Neuronal stem cell (in vitro differentiated cells): ENCODE measurements around the gene RPS2.
A peak's percentile ranks its signal among the peaks of the same experiment; 100 is the strongest.

Experiments
- DNase-seq: peaks from one replicate; pipeline ENCODE4 v3.0.0-alpha.2; 2013; ENCODE audit warnings: low spot score
- H2AFZ ChIP-seq: one replicate; pipeline ENCODE4 v1.6.1; 2013; ENCODE audit warnings: mild to moderate bottlenecking, low read length, inconsistent platforms
- H2AK5ac ChIP-seq: 2 replicates; pipeline ENCODE4 v1.6.1; 2013; ENCODE audit warnings: low read depth, mild to moderate bottlenecking, inconsistent platforms, low read length, moderate library complexity, mixed read lengths
- H2BK120ac ChIP-seq: 2 replicates; pipeline ENCODE4 v1.6.1; 2013; ENCODE audit warnings: low read depth, mild to moderate bottlenecking, inconsistent platforms, low read length, moderate library complexity, mixed read lengths
- H2BK12ac ChIP-seq: one replicate; pipeline ENCODE4 v1.6.1; 2013; ENCODE audit warnings: low read length, inconsistent platforms
- H2BK15ac ChIP-seq: 2 replicates; pipeline ENCODE4 v1.6.1; 2013; ENCODE audit warnings: mild to moderate bottlenecking, low read length, inconsistent platforms, mixed read lengths
- H2BK5ac ChIP-seq: one replicate; pipeline ENCODE4 v1.6.1; 2013; ENCODE audit warnings: inconsistent platforms, mild to moderate bottlenecking, low read length, moderate library complexity
- H3K14ac ChIP-seq: one replicate; pipeline ENCODE4 v1.6.1; 2013; ENCODE audit warnings: low read length, inconsistent platforms
- H3K18ac ChIP-seq: 2 replicates; pipeline ENCODE4 v1.6.1; 2013; ENCODE audit warnings: low read length, inconsistent platforms
- H3K23ac ChIP-seq: 2 replicates; pipeline ENCODE4 v1.6.1; 2013; ENCODE audit warnings: low read depth, mild to moderate bottlenecking, mixed read lengths, low read length, inconsistent platforms; ENCODE audit not compliant: poor library complexity
- H3K27ac ChIP-seq: replicated peaks from 3 replicates; pipeline ENCODE4 v1.5.1; 2013; ENCODE audit warnings: low read length, inconsistent platforms
- H3K27me3 ChIP-seq, 3 experiments: 2 replicates each; pipeline ENCODE4 v1.6.1; 2013; ENCODE audit warnings: low read length in 3 of 3, mild to moderate bottlenecking in 2 of 3, inconsistent platforms in 1 of 3, low read depth in 1 of 3, mixed read lengths in 1 of 3, moderate library complexity in 1 of 3; ENCODE audit not compliant: control insufficient read depth in 3 of 3, insufficient read depth in 3 of 3
- H3K36me3 ChIP-seq, 2 donors: replicated peaks in 1 of 2; 2 replicates each; pipeline ENCODE4 v1.6.1; 2013; ENCODE audit warnings: low read length in 2 of 2; ENCODE audit not compliant: control insufficient read depth in 2 of 2, insufficient read depth in 2 of 2
- H3K4ac ChIP-seq: 2 replicates; pipeline ENCODE4 v1.6.1; 2013; ENCODE audit warnings: inconsistent platforms, mild to moderate bottlenecking, low read length, moderate library complexity
- H3K4me1 ChIP-seq, 2 donors: 1 replicate in 1 of 2; 2 replicates in 1 of 2; pipeline ENCODE4 v1.6.1; 2013; ENCODE audit warnings: low read length in 2 of 2, low read depth in 1 of 2; ENCODE audit not compliant: control insufficient read depth in 2 of 2, insufficient read depth in 1 of 2
- H3K4me2 ChIP-seq: one replicate; pipeline ENCODE4 v1.6.1; 2013; ENCODE audit warnings: mild to moderate bottlenecking, low read length, inconsistent platforms; ENCODE audit not compliant: insufficient read depth, poor library complexity, severe bottlenecking
- H3K4me3 ChIP-seq, 2 donors: 2 replicates each; pipeline ENCODE4 v1.5.1; 2013; ENCODE audit warnings: low read length in 2 of 2, mild to moderate bottlenecking in 2 of 2, inconsistent platforms in 1 of 2, moderate library complexity in 1 of 2
- H3K79me1 ChIP-seq: one replicate; pipeline ENCODE4 v1.6.1; 2013; ENCODE audit warnings: low read depth, mild to moderate bottlenecking, inconsistent platforms, low read length, moderate library complexity
- H3K9ac ChIP-seq: one replicate; pipeline ENCODE4 v1.6.1; 2013; ENCODE audit warnings: mild to moderate bottlenecking, low read depth, low read length, inconsistent platforms; ENCODE audit not compliant: poor library complexity
- H3K9me3 ChIP-seq, 2 donors: replicated peaks in 1 of 2; 2 replicates each; pipeline versions ENCODE3 to v1.6.1; 2013; ENCODE audit warnings: low read length in 2 of 2, mild to moderate bottlenecking in 2 of 2, inconsistent platforms in 1 of 2, low read depth in 1 of 2, mixed read lengths in 1 of 2, moderate library complexity in 1 of 2; ENCODE audit not compliant: control insufficient read depth in 2 of 2, insufficient read depth in 1 of 2
- H4K8ac ChIP-seq: one replicate; pipeline ENCODE4 v1.6.1; 2013; ENCODE audit warnings: low read depth, mild to moderate bottlenecking, inconsistent platforms, low read length, moderate library complexity
- H4K91ac ChIP-seq: one replicate; pipeline ENCODE4 v1.6.1; 2013; ENCODE audit warnings: low read length, low read depth, mild to moderate bottlenecking, inconsistent platforms; ENCODE audit not compliant: poor library complexity
- WGBS, 2 donors: extraction: QIAGEN DNeasy Blood & Tissue Kit; methylation state at CpG; one replicate each; pipeline ENCODE4 v1.1.7; 2013; ENCODE audit warnings: missing lambda C conversion rate in 2 of 2, mixed read lengths in 1 of 2; ENCODE audit not compliant: insufficient read length in 2 of 2, insufficient replicate concordance in 1 of 2; ENCODE audit errors: extremely low coverage in 2 of 2; 5-methylcytosine and 5-hydroxymethylcytosine counted together

RPS2 gene

DNA sequence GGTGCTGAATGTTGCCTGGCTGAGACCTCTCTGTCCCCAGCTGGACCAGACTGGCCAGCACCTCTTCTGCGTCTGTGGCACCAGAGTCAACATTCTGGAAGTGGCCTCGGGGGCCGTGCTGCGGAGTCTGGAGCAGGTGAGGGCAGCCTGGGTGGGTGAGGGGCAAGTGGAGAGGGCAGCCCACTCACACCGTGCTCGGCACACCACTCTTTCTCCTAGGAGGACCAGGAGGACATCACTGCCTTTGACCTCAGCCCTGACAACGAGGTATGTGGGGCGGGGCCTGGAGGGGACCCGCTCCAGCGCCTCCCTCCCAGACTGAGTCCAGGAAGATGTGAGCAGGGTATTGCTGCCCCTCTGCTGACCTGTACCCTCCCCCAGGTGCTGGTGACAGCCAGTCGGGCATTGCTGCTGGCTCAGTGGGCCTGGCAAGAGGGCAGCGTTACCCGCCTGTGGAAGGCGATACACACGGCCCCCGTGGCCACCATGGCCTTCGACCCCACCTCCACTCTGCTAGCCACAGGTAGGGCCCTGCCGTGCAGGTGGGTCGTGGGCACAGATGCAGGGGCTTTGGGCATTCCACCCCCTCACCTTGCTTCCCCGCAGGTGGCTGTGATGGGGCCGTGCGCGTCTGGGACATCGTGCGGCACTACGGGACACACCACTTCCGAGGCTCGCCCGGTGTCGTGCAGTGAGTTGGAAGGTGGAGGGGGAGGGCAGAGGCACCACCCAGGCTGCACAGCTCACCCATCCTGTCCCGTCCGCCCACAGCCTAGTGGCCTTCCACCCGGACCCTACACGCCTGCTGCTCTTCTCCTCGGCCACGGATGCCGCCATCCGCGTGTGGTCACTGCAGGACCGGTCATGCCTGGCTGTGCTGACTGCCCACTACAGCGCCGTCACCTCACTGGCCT lies 9.8 kb upstream of the RPS2 start:
- Histone ChIP-seq H3K4ac (no peak overlapping the region), H3K9me3 (no peaks in the 10 kb centered on the region), H2AFZ (no peak overlapping the region), H2BK120ac (no peak overlapping the region), H4K8ac (peak overlapping the region; percentile 3), H3K9ac (no peak overlapping the region), H3K36me3 (peaks cover 31 to 47% of the 10 kb centered on the region in 2 donors), H3K79me1 (peaks cover 22% of the 10 kb centered on the region), H2BK15ac (no peak overlapping the region), H3K27me3 (peaks cover 0 to 14% (median 2%) of the 10 kb centered on the region in 3 experiments), H3K23ac (peak overlapping the region; percentile 65), H2BK12ac (no peak overlapping the region), H4K91ac (no peak overlapping the region), H3K27ac (no peak overlapping the region), H3K4me2 (no peak overlapping the region), H3K14ac (no peak overlapping the region), H3K18ac (no peak overlapping the region), H2BK5ac (no peak overlapping the region), H3K4me3 (peak overlapping the region; percentile 9 to 16), H2AK5ac (no peak overlapping the region), H3K4me1 (peaks cover 2 to 5% of the 10 kb centered on the region in 2 donors)
- DNase-seq, result no peak
- WGBS, 2 donors, result no CpG with 5 or more reads among the region's 42 CpGs

DNA sequence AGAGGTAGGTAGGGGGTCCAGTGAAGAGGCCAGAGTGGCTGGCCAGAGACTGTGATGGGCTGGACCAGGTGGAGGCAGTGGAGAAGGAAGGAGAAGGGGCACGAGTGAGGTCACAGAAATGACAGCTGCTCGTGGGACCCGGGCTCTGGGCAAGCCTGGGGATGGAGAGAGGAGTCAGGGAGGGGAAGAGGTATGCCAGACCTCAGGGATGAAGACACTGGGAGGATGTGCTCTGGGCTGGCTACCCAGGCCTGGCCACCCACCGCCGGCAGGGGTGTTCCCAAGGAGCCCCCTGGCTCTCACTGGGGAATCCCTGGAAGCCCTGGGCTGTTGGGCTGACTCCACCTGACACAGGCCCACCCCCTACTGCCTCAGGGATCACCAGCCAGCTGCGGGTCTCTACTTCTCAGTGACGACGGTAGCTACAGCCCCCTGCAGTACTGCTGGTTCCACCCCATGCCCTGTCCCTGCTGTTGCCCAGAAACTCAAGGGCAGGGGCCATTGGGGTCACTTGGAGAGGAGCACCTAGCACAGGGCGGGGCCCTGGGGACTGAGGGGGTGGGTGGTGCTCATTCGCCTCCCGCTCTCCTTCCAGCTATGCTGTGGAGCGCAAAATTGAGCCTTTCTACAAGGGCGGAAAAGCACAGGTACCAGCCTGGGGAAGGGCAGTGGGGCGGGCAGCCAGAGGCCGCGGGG lies 9.0 kb upstream of the RPS2 start:
- no peak overlapping the region for H2BK12ac ChIP-seq
- no peak overlapping the region for H2BK5ac ChIP-seq
- peaks cover 20% of the 10 kb centered on the region for H3K79me1 ChIP-seq
- no peak overlapping the region for H3K27ac ChIP-seq
- no peak overlapping the region for H3K4ac ChIP-seq
- H3K18ac ChIP-seq, result no peak overlapping the region
- H3K4me1 ChIP-seq, result peaks cover 2 to 4% of the 10 kb centered on the region in 2 donors
- no peak for DNase-seq
- peak overlapping the region; percentile 43 for H4K8ac ChIP-seq
- peak overlapping the region; percentile 37 for H2AK5ac ChIP-seq
- no peak overlapping the region for H3K23ac ChIP-seq
- H3K9me3 ChIP-seq, result no peaks in the 10 kb centered on the region
- H4K91ac ChIP-seq, result no peak overlapping the region
- H3K4me2 ChIP-seq, result no peak overlapping the region
- H2BK15ac ChIP-seq, result no peak overlapping the region
- no peak overlapping the region for H2AFZ ChIP-seq
- no peak overlapping the region for H3K14ac ChIP-seq
- WGBS, 2 donors, result no CpG with 5 or more reads among the region's 16 CpGs
- H3K27me3 ChIP-seq, result peaks cover 0 to 6% (median 0%) of the 10 kb centered on the region in 3 experiments
- peak overlapping the region in 1 of 2 donors; percentile 32 for H3K4me3 ChIP-seq
- no peak overlapping the region for H2BK120ac ChIP-seq
- H3K36me3 ChIP-seq, result peaks cover 31 to 44% of the 10 kb centered on the region in 2 donors
- no peak overlapping the region for H3K9ac ChIP-seq

DNA sequence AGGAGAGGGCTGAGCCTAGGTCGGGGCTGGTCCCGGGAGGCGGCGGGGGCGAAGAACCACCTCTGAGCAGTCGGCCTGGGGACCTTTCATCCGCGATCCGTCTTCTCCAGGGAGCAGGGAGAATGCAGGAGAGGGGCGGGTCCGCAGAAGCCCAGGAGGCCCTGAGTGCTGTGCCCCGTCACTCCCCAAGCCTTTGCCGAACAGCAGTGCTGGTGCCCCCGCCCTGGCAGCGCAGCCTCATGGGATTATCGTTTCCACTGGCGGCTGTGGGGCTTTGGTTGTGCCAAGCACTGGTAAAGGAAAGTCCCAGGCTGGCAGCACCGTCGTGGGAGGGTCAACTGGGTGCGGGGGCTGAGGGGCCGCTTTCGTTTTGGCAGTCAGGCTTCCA lies 7.9 kb upstream of the RPS2 start:
- no peak for DNase-seq
- Histone ChIP-seq H3K9me3 (no peaks in the 10 kb centered on the region), H3K4me2 (peak overlapping the region; percentile 98), H3K4ac (peak overlapping the region; percentile 95), H3K79me1 (peaks cover 20% of the 10 kb centered on the region), H3K14ac (no peak overlapping the region), H3K27ac (no peak overlapping the region), H2AK5ac (peak overlapping the region; percentile 84), H3K27me3 (no peaks in the 10 kb centered on the region), H2BK12ac (peak overlapping the region; percentile 73), H3K18ac (peak overlapping the region; percentile 91), H2BK120ac (no peak overlapping the region), H2BK15ac (no peak overlapping the region), H3K36me3 (peaks cover 29 to 33% of the 10 kb centered on the region in 2 donors), H2BK5ac (peak overlapping the region; percentile 66), H4K8ac (peak overlapping the region; percentile 65), H2AFZ (peak overlapping the region; percentile 97), H4K91ac (no peak overlapping the region), H3K23ac (peak overlapping the region; percentile 94), H3K9ac (peak overlapping the region; percentile 93), H3K4me1 (peaks cover 2 to 4% of the 10 kb centered on the region in 2 donors), H3K4me3 (peak overlapping the region; percentile 97 to 100)
- no CpG with 5 or more reads among the region's 22 CpGs for WGBS, 2 donors
